Parathyroid adenoma (tissue), 2 donors: ENCODE measurements around the gene DLGAP1.

ENCODE experiments used
- H2AFZ ChIP-seq: fragments of 300-600 bp; sonication (generic); one replicate; pipeline ENCODE4 v1.7.0; 2017; ENCODE audit warnings: antibody characterized with exemption, mild to moderate bottlenecking
- H3K27ac ChIP-seq: fragments of 300-600 bp; sonication (generic); one replicate; pipeline ENCODE4 v1.7.0; 2017
- H3K27me3 ChIP-seq: fragments of 300-600 bp; sonication (generic); one replicate; pipeline ENCODE4 v1.7.0; 2017; ENCODE audit warnings: low read length; ENCODE audit not compliant: control insufficient read depth, insufficient read depth
- H3K36me3 ChIP-seq: fragments of 300-600 bp; sonication (generic); one replicate; pipeline ENCODE4 v1.7.0; 2017; ENCODE audit warnings: low read length; ENCODE audit not compliant: control insufficient read depth, insufficient read depth
- H3K4me1 ChIP-seq: fragments of 300-600 bp; sonication (generic); one replicate; pipeline ENCODE4 v1.7.0; 2017; ENCODE audit warnings: control low read depth
- H3K4me2 ChIP-seq: fragments of 300-600 bp; sonication (generic); one replicate; pipeline ENCODE4 v1.7.0; 2017; ENCODE audit warnings: low read length
- H3K4me3 ChIP-seq: fragments of 300-600 bp; sonication (generic); one replicate; pipeline ENCODE4 v1.7.0; 2017; ENCODE audit warnings: low read depth, low read length
- H3K79me2 ChIP-seq: fragments of 300-600 bp; sonication (generic); one replicate; pipeline ENCODE4 v1.7.0; 2017; ENCODE audit warnings: control low read depth
- H3K9ac ChIP-seq: fragments of 300-600 bp; sonication (generic); one replicate; pipeline ENCODE4 v1.7.0; 2017; ENCODE audit warnings: mild to moderate bottlenecking
- H3K9me3 ChIP-seq: fragments of 300-600 bp; sonication (generic); one replicate; pipeline ENCODE4 v1.7.0; 2017; ENCODE audit warnings: low read length; ENCODE audit not compliant: control insufficient read depth
- TF ChIP-seq, protein P1 (sequence below): fragments of 300-600 bp; sonication (generic); IDR thresholded peaks from one replicate; pipeline ENCODE4 v1.7.0; 2017; ENCODE audit warnings: antibody characterized with exemption, mild to moderate bottlenecking
- donor health status: primary hyperparathyroidism.

Gene DLGAP1

GRCh38 chr18:3747176-3747973, 707.7 kb downstream of the DLGAP1 start:
- TF ChIP-seq, protein P1, sequence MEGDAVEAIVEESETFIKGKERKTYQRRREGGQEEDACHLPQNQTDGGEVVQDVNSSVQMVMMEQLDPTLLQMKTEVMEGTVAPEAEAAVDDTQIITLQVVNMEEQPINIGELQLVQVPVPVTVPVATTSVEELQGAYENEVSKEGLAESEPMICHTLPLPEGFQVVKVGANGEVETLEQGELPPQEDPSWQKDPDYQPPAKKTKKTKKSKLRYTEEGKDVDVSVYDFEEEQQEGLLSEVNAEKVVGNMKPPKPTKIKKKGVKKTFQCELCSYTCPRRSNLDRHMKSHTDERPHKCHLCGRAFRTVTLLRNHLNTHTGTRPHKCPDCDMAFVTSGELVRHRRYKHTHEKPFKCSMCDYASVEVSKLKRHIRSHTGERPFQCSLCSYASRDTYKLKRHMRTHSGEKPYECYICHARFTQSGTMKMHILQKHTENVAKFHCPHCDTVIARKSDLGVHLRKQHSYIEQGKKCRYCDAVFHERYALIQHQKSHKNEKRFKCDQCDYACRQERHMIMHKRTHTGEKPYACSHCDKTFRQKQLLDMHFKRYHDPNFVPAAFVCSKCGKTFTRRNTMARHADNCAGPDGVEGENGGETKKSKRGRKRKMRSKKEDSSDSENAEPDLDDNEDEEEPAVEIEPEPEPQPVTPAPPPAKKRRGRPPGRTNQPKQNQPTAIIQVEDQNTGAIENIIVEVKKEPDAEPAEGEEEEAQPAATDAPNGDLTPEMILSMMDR = no peak
- Histone ChIP-seq H3K9me3 (no peaks in the 10 kb centered on the region), H3K27me3 (no peaks in the 10 kb centered on the region), H3K4me2 (no peak overlapping the region), H2AFZ (no peak overlapping the region), H3K27ac (no peak overlapping the region), H3K36me3 (no peaks in the 10 kb centered on the region), H3K4me3 (no peak overlapping the region), H3K4me1 (no peaks in the 10 kb centered on the region), H3K9ac (no peak overlapping the region), H3K79me2 (no peaks in the 10 kb centered on the region)

- no peaks in the 10 kb centered on the region for H3K27me3 ChIP-seq
- H3K27ac ChIP-seq = no peak overlapping the region
- no peaks in the 10 kb centered on the region for H3K36me3 ChIP-seq
- TF ChIP-seq, protein P1 = no peak
- no peaks in the 10 kb centered on the region for H3K4me1 ChIP-seq
- no peak overlapping the region for H3K9ac ChIP-seq
- no peak overlapping the region for H2AFZ ChIP-seq
- H3K4me2 ChIP-seq = no peak overlapping the region
- H3K4me3 ChIP-seq = no peak overlapping the region
- H3K79me2 ChIP-seq = no peaks in the 10 kb centered on the region
- H3K9me3 ChIP-seq = no peaks in the 10 kb centered on the region
These were observed 712.6 kb downstream of the DLGAP1 start for GRCh38 chr18:3742541-3742940.

DNA sequence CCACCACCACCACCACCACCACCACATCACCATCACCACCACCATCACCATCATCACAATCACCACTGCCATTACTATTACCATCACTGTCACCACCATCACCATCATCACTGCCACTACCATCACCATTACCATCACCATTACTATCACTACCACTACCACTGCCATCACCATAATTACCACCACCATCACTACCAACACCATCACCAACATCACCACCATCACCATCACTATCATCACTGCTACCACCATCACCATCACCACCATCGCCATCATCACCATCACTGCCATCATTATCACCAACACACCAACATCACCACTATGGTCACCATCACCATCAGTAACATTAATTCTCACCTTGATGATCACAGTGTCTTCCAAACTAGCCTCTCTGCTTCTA, 713.8 kb downstream of the DLGAP1 start:
- H3K9ac ChIP-seq = no peak overlapping the region
- TF ChIP-seq, protein P1 = no peak
- H3K4me1 ChIP-seq = no peaks in the 10 kb centered on the region
- no peak overlapping the region for H3K27ac ChIP-seq
- H3K79me2 ChIP-seq = no peaks in the 10 kb centered on the region
- H3K27me3 ChIP-seq = no peaks in the 10 kb centered on the region
- H3K4me2 ChIP-seq = no peak overlapping the region
- no peaks in the 10 kb centered on the region for H3K36me3 ChIP-seq
- no peak overlapping the region for H2AFZ ChIP-seq
- H3K4me3 ChIP-seq = no peak overlapping the region
- no peaks in the 10 kb centered on the region for H3K9me3 ChIP-seq

GRCh38 chr18:3728704-3729437, 726.2 kb downstream of the DLGAP1 start:
- H3K4me3 ChIP-seq = no peak overlapping the region
- no peak overlapping the region for H3K4me2 ChIP-seq
- H3K9me3 ChIP-seq = no peaks in the 10 kb centered on the region
- TF ChIP-seq, protein P1 = no peak
- no peak overlapping the region for H3K27ac ChIP-seq
- no peaks in the 10 kb centered on the region for H3K4me1 ChIP-seq
- no peaks in the 10 kb centered on the region for H3K27me3 ChIP-seq
- no peak overlapping the region for H2AFZ ChIP-seq
- no peak overlapping the region for H3K9ac ChIP-seq
- no peaks in the 10 kb centered on the region for H3K36me3 ChIP-seq
- no peaks in the 10 kb centered on the region for H3K79me2 ChIP-seq
